GM11168 (cell line): ENCODE data around the gene PCDHA13.
"Not testable (repeated sequence)": the region's sequence is repeated elsewhere in the genome, so short reads cannot be mapped to it uniquely, and the experiment has no call there.

ENCODE experiments used
- in situ Hi-C: fragments of 300-500 bp; cut with MboI; formaldehyde crosslinking; loops from one replicate; pipeline ENCODE4 v1.12.0; 2022; ENCODE audit warnings: low sequenced_read_pairs; ENCODE audit not compliant: unreplicated experiment

Gene PCDHA13

GRCh38 chr5:140881889-140882590 is at the start of gene PCDHA13:
PCDHA13 (plus strand) TSS chr5:140882124; CDS start chr5:140882269, 145 bp downstream.
- in situ Hi-C loops, result no loop called here

GRCh38 chr5:140833993-140834392 is 47.9 kb upstream of the PCDHA13 start, which contains the start of gene PCDHA7:
PCDHA7 (plus strand) TSS chr5:140834269; CDS start chr5:140834384, 115 bp downstream.
- in situ Hi-C loops, result no loop called here

GRCh38 chr5:140834439-140835008 is 47.4 kb upstream of the PCDHA13 start:
- in situ Hi-C loops, result not testable (repeated sequence)

GRCh38 chr5:140835622-140836510 is 46.1 kb upstream of the PCDHA13 start:
- in situ Hi-C loops, result no loop called here

GRCh38 chr5:140840978-140841962 is 40.7 kb upstream of the PCDHA13 start, which contains the start of gene PCDHA8:
PCDHA8 (plus strand) TSS chr5:140841187; CDS start chr5:140841322, 135 bp downstream.
- in situ Hi-C loops, result no loop called here

- in situ Hi-C loops, result no loop called here
Measured at GRCh38 chr5:140842798-140843733, 38.9 kb upstream of the PCDHA13 start.

- in situ Hi-C loops, result not testable (repeated sequence)
Measured at GRCh38 chr5:140848139-140849102, 33.5 kb upstream of the PCDHA13 start, which contains the start of gene PCDHA9. PCDHA9 (plus strand) TSS chr5:140848382; CDS start chr5:140848496, 114 bp downstream.

GRCh38 chr5:140849831-140850634 is 31.9 kb upstream of the PCDHA13 start:
- in situ Hi-C loops, result not testable (repeated sequence)

- in situ Hi-C loops, result no loop called here
Measured at GRCh38 chr5:140855772-140856674, 25.9 kb upstream of the PCDHA13 start, which contains the start of gene PCDHA10. PCDHA10 (plus strand) TSS chr5:140855897; CDS start chr5:140856049, 152 bp downstream.

GRCh38 chr5:140857177-140857986 is 24.5 kb upstream of the PCDHA13 start:
- in situ Hi-C loops, result no loop called here

GRCh38 chr5:140857987-140858240 is 24.0 kb upstream of the PCDHA13 start:
- in situ Hi-C loops, result no loop called here

- in situ Hi-C loops, result no loop called here
Measured at GRCh38 chr5:140862441-140863295, 19.3 kb upstream of the PCDHA13 start.

GRCh38 chr5:140868721-140869554 is 13.0 kb upstream of the PCDHA13 start, which contains the start of gene PCDHA11:
PCDHA11 (plus strand) TSS chr5:140868957; CDS start chr5:140869104, 147 bp downstream.
- in situ Hi-C loops, result no loop called here
